H4 (cell line): Measurements from ENCODE around the gene CFAP61. TPM values are rescaled to one million over a fixed set of nuclear protein-coding genes. Genes with fewer than 3 reads are reported as not detected.

Experiments
- DNase-seq: peaks from one replicate; pipeline ENCODE4 v3.0.0-alpha.2; 2015; ENCODE audit warnings: low spot score
- total RNA-seq: library from RNA; depleted of rRNA; stranded (reverse); fragments of >200 nt; shearing (Covaris generic); gene quantifications from 2 replicates; pipeline ENCODE4 v1.2.3, GENCODE V29; 2014

Gene CFAP61
- total RNA-seq, 1 experiment from 2014 or later, result 0.62 TPM

GRCh38 chr20:20272686-20273085, 220.4 kb downstream of the CFAP61 start:
- DNase-seq, result no peak

DNA sequence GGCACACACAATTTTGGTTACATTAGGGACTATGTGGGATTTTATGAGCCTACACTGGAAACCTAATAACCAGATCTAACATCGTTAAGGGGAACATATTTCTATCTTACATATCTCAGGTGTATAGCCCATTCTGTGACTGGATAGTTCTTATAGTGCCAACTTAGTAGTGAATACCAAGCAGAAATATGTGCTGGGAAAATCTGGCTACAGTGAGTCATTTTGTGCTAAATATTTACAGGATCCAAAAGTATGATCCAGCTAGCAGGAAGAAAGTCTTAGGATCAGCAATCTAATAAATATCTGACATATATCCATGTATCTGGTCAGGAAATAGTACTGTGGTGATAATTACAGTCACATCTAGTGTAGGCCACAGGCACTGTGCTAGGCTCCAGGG, 221.0 kb downstream of the CFAP61 start:
- no peak for DNase-seq

GRCh38 chr20:20274821-20275220, 222.5 kb downstream of the CFAP61 start:
- DNase-seq, result no peak

GRCh38 chr20:20275636-20276035, 223.3 kb downstream of the CFAP61 start:
- DNase-seq, result no peak

- no peak for DNase-seq
Observed at GRCh38 chr20:20276811-20277530, 224.6 kb downstream of the CFAP61 start.

DNA sequence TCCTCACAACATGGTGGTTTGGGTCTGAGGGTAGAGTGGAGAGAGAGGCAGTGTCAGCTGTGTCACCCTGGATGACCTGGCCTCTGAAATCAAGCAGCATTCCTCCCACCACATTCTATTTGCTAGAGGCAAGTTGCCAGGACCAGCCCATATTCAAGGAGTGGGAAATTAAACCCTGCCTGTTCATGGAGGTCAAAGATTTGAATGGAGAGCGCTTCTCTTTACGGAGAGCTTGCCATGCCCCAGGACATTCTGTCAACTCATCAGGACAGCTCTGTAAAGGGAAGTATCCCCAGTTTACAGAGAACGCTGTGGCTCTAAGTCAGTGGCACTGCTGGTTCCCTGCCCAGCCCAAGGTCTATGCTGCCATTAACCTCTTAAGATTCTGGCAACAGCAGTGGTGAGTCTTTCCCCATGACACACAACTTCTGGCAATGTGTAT, 225.6 kb downstream of the CFAP61 start:
- DNase-seq, result no peak

- DNase-seq, result no peak
Observed at GRCh38 chr20:20286061-20286460, 233.7 kb downstream of the CFAP61 start.

DNA sequence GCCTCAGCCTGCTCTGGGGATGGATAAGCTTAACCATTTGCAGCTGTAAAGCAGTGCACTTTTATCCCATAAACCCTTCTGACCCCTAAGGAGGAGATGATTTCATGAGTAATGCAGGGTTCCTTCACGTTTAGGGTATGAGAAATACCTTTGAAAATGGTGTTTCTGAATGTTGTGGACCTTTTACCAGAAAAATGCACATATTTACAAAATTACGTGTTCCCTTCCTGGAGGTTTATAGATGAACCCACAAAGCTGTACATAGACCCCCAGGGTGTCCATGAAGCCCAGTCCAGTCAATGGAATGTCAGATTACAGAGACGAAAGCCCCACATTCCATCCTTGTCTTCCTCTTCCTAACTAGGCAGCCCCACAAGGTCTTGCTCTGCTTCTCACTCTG, 237.0 kb downstream of the CFAP61 start:
- DNase-seq, result no peak

GRCh38 chr20:20292472-20292871, 240.1 kb downstream of the CFAP61 start:
- DNase-seq, result peak; percentile 21

DNA sequence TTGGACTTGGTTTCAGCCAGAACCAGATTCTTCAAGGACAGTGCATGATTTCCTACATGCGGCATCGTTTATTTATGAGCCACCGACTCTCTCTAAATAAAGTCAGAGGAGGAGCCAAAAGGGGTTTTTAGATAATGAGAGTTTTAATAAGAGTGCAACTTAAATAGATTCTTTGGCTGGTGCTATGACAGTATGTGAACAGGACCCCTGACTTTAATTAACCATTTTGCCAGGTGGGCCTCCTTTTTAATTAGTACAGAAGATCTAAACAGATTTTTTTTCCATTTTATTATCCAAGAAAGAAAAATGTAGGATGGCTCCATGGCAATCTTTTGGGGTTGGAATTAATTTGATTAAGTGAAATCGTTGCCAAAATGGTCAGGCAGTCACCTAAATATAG, 240.8 kb downstream of the CFAP61 start:
- DNase-seq, result no peak

- DNase-seq, result no peak
Observed at GRCh38 chr20:20293691-20294385, 241.5 kb downstream of the CFAP61 start.

- DNase-seq, result peak; percentile 23
Observed at GRCh38 chr20:20295621-20296498, 243.5 kb downstream of the CFAP61 start.

DNA sequence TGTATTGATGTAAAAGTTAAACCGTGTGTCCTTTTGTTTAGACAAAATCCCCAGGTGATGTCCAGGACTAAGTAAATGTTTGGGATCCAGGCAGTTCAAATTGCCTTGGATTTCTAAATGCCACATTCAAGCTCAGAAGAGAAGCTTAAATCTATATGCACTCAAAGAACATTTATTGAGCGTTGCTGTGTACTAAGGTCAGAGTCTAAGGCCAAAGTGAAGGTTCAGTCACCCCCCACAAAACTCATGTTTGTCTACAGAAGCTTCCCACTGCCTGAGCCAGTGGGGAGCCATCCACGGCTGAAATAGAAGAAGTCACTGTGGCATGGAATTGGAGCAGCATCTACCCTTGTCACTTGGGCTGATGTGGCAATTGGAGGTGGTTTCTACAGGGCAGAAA, 244.8 kb downstream of the CFAP61 start:
- no peak for DNase-seq

DNA sequence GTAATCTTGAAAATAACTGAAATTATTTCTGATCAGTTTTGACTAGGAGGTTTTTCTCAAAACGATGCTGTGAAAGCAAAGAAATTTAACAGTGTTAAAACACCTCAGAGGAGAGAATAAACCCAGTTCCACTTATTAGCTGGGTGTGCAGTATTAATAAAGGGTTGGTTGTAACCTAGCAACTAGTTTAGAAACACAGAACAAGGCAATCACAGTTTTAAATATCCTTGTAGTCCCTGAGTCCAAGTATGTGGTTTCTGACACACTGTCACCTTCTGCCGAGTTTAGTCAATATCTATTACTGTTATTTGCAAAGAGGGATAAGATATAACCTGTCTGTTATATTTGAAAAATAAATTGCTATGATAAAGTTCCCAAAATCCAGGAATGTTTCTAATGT, 245.4 kb downstream of the CFAP61 start:
- no peak for DNase-seq

DNA sequence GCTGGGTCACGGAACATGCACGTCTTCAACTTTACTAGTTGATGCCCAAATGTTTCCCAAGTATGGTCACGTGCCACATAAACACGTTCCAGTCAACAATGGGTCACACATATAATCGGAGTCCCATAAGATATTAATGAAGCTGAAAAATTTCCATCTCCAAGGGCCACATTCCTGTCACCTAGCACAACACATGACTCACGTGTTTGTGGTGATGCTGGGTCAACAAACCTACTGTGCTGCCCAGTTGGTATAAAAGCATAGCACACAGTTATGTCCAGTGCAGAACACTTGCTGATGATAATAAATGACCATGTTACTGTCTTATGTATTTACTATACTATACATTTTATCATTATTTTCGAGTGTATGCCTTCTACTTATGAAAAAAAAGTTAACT, 247.6 kb downstream of the CFAP61 start:
- DNase-seq, result no peak

DNA sequence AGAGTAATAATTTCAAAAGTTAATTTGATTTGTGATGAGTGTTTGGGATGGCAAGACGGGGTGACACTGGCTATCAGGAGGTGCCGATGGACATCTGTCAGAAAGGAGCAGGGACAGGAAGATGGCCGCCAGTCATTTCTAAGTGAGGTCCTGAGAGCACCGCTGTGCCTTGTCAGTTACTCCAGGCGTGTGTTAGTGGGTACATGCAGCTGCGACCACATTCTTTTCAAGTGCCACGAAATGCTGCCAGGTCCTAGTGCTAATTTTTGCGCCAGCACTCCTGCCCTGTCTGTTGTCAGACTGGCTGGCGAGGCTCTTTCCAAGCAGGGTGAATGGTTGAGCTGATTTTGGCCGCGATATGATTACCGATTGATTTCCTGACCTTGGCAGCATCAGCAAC, 251.0 kb downstream of the CFAP61 start:
- DNase-seq, result no peak

GRCh38 chr20:20303742-20304141, 251.4 kb downstream of the CFAP61 start:
- DNase-seq, result no peak

GRCh38 chr20:20304942-20305341, 252.6 kb downstream of the CFAP61 start:
- DNase-seq, result no peak

DNA sequence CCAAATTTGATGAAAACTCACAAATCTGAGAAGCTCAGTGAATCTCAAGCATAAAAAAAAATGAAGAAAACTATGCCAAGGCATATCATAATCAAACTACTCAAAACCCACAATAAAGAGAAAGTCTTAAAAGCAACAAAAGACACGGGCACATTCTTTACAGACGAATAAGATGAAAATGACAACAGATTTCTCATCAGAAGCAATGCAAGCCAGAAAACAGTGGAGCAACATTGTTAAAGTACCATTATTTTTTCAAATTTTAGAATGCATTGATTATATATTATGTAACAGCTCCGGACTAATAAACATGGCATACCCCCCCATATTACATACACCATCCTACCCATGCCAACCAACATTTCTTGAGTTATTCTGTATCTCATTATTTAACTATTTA, 260.2 kb downstream of the CFAP61 start:
- no peak for DNase-seq

GRCh38 chr20:20317195-20317594, 264.9 kb downstream of the CFAP61 start:
- DNase-seq, result no peak

DNA sequence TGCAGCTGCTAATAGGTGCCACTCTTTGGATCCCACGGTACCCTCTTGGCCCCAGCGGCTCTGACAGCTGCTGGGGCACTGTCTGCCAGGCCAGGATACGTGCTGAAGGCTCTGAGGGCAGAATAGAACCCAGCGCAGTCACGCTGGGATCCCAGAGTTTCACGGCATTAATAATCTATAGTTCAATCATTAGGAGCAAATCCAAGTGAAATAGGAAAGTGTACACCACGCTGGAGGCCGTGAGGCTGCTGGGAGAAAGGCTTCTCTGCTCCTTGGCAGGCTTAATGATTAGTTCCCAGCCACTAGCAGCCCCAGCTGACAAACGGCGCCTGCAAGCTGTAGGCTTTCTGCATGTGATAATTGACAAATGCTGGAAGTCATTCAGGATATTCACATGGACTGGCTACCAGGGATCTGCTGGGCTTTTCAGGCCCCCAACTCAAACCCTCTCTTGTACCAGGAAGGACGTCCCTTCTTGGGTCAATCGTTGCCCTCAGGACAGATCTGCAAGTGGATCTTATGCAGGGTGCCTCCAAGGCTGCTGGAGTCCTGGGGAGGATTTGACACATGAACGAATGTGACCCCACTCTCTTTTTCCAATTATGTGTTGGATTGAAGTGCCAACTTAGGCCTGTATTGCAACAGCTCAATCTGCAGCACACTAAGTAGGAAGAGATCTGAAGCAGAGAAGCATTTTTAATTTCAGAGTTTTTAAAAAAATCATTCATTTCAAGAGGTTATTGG, 265.5 kb downstream of the CFAP61 start:
- DNase-seq, result no peak
